Astrocyte of the cerebellum (primary cell): ENCODE measurements around the gene CHD5.
"Not testable (repeated sequence)": the region's sequence is repeated elsewhere in the genome, so short reads cannot be mapped to it uniquely, and the experiment has no call there.

Experiments
- DNase-seq: peaks from one replicate; pipeline ENCODE4 v3.0.0-alpha.2; 2011; ENCODE audit warnings: low read depth
- H3K4me3 ChIP-seq: 2 replicates; pipeline ENCODE4 v1.5.1; 2011; ENCODE audit warnings: mild to moderate bottlenecking, low read depth, low read length, moderate library complexity
- in situ Hi-C: cut with HindIII; loops from 2 replicates; pipeline ENCODE4 v1.10.0; 2017; ENCODE audit warnings: low sequenced_read_pairs
- TF ChIP-seq, protein P1 (sequence below): IDR thresholded peaks from 2 replicates; pipeline ENCODE4 v1.5.1; 2012; ENCODE audit warnings: low read length, low read depth, moderate library complexity, mild to moderate bottlenecking; ENCODE audit errors: missing control alignments

CHD5 gene

GRCh38 chr1:6220236-6220635 is 40.1 kb upstream of the CHD5 start:
- no peak for DNase-seq
- in situ Hi-C loops = no loop called here
- TF ChIP-seq, protein P1, sequence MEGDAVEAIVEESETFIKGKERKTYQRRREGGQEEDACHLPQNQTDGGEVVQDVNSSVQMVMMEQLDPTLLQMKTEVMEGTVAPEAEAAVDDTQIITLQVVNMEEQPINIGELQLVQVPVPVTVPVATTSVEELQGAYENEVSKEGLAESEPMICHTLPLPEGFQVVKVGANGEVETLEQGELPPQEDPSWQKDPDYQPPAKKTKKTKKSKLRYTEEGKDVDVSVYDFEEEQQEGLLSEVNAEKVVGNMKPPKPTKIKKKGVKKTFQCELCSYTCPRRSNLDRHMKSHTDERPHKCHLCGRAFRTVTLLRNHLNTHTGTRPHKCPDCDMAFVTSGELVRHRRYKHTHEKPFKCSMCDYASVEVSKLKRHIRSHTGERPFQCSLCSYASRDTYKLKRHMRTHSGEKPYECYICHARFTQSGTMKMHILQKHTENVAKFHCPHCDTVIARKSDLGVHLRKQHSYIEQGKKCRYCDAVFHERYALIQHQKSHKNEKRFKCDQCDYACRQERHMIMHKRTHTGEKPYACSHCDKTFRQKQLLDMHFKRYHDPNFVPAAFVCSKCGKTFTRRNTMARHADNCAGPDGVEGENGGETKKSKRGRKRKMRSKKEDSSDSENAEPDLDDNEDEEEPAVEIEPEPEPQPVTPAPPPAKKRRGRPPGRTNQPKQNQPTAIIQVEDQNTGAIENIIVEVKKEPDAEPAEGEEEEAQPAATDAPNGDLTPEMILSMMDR = no peak
- no peak overlapping the region for H3K4me3 ChIP-seq

GRCh38 chr1:6219641-6220040 is 39.5 kb upstream of the CHD5 start:
- H3K4me3 ChIP-seq, DNase-seq, in situ Hi-C loops: not testable (repeated sequence)

DNA sequence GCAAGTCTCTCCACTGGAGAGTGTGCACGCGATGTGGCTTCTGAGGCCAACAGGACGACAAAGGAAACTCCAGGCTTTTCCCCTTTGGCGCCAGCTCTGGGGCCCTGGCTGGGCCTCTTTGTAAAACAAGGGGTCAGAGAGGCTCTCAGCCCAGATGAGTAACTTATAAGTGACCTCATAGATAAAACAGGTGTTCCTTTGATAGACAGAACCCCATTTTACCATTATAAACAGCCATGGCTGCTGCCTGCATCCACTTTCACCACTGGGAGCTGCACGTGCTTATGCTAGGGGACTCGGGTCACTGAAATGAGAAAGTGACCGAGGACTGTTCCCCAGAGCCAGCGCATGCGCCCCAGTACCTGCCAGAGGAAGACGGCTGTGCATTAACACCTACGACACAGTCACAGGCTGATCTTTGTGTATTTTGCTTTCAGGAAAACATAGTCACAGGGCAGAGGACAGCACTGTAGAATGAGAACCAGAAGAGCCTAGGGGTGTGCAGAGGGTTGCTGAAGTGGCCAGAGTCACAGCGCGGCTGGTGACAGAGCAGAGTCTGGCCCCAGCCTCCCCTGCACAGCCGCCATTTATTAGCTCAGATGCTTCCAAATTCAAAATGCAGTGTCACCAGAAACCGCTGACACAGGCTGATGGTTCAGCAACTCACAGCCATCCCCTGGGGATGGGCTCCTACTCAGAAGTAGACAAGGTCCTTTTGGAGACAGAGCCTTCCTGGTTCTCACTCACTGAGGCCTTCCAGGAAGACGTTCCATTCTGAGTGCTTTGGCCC is 38.4 kb upstream of the CHD5 start:
- TF ChIP-seq, protein P1 = no peak
- H3K4me3 ChIP-seq = no peak overlapping the region
- no peak for DNase-seq
- in situ Hi-C loops = no loop called here

- DNase-seq = no peak
- in situ Hi-C loops = no loop called here
These were observed 32.3 kb upstream of the CHD5 start for GRCh38 chr1:6212193-6212959.

DNA sequence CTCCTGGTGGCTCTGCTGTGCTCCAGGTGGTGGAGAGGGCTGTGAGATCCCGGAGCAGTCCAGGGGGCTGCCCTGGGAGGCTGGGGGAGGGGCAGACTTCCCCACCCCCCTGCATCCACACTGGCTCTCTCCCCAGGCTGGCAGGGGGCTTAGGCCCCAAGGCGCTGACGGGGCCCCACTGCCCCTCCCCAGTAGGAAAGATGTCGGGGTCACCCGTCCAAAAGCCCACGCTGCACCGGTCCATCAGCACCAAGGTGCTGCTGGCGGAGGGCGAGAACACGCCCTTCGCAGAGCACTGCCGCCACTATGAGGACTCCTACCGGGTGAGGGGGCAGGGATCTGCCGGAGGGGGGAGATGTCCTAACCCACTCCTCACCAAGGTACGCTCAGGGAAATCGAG is 31.6 kb upstream of the CHD5 start:
- in situ Hi-C loops = no loop called here
- no peak overlapping the region for H3K4me3 ChIP-seq
- TF ChIP-seq, protein P1 = no peak
- no peak for DNase-seq

More at GRCh38 chr1:6212193-6212959, 32.3 kb upstream of the CHD5 start:
- TF ChIP-seq, protein P1 = no peak
- H3K4me3 ChIP-seq = no peak overlapping the region

- H3K4me3 ChIP-seq = no peak overlapping the region
- TF ChIP-seq, protein P1 = no peak
- in situ Hi-C loops = no loop called here
- no peak for DNase-seq
These were observed 30.7 kb upstream of the CHD5 start for GRCh38 chr1:6210591-6211355.
